SK-N-SH treated with all-trans-retinoic acid at 6 μM for 48 hours (cell line): ENCODE data around the gene SLC25A20.

Experiments used
- ATAC-seq: fragments of 200-7000 bp; cut with Tn5 transposase; 3 replicates; pipeline ENCODE4 v1.9.1; 2020; ENCODE audit warnings: mild to moderate bottlenecking, moderate library complexity
- ARNTL ChIP-seq: fragments of 450-650 bp; formaldehyde crosslinking; IDR thresholded peaks from 2 replicates; pipeline ENCODE4 v1.5.0; 2020; ENCODE audit warnings: low read depth, mild to moderate bottlenecking, moderate library complexity, borderline replicate concordance
- CREB5 ChIP-seq: fragments of 250-450 bp; sonication (Bioruptor Pico); IDR thresholded peaks from 2 replicates; pipeline ENCODE4 v1.5.1; 2020; ENCODE audit warnings: low read depth, mild to moderate bottlenecking, moderate library complexity
- CSDC2 ChIP-seq: fragments of 250-450 bp; sonication (Bioruptor Pico); IDR thresholded peaks from 2 replicates; pipeline ENCODE4 v1.5.0; 2020; ENCODE audit warnings: mild to moderate bottlenecking, moderate library complexity
- CSRNP3 ChIP-seq: fragments of 250-450 bp; sonication (Bioruptor Pico); IDR thresholded peaks from 2 replicates; pipeline ENCODE4 v1.5.1; 2021; ENCODE audit warnings: mild to moderate bottlenecking, moderate library complexity
- ESRRG ChIP-seq: fragments of 250-450 bp; sonication (Bioruptor Pico); IDR thresholded peaks from 2 replicates; pipeline ENCODE4 v1.6.1; 2021; ENCODE audit warnings: mild to moderate bottlenecking
- GLIS3 ChIP-seq: fragments of 250-450 bp; sonication (Bioruptor Pico); IDR thresholded peaks from 2 replicates; pipeline ENCODE4 v1.5.0; 2020; ENCODE audit warnings: mild to moderate bottlenecking, moderate library complexity
- PATZ1 ChIP-seq: fragments of 250-450 bp; sonication (Bioruptor Pico); IDR thresholded peaks from 2 replicates; pipeline ENCODE4 v1.8.0; 2020; ENCODE audit warnings: mild to moderate bottlenecking, moderate library complexity, borderline replicate concordance
- POU6F1 ChIP-seq: fragments of 250-450 bp; sonication (Bioruptor Pico); IDR thresholded peaks from 2 replicates; pipeline ENCODE4 v1.8.0; 2021; ENCODE audit warnings: low read depth, mild to moderate bottlenecking, moderate library complexity, borderline replicate concordance
- PPARA ChIP-seq: fragments of 250-450 bp; sonication (Bioruptor Pico); IDR thresholded peaks from 2 replicates; pipeline ENCODE4 v1.5.0; 2020; ENCODE audit warnings: mild to moderate bottlenecking, borderline replicate concordance
- RARB ChIP-seq: fragments of 250-450 bp; sonication (Bioruptor Pico); IDR thresholded peaks from 2 replicates; pipeline ENCODE4 v1.8.0; 2021; ENCODE audit warnings: mild to moderate bottlenecking, moderate library complexity
- TCF4 ChIP-seq: fragments of 250-450 bp; sonication (Bioruptor Pico); IDR thresholded peaks from 2 replicates; pipeline ENCODE4 v1.8.0; 2021; ENCODE audit warnings: mild to moderate bottlenecking, moderate library complexity, borderline replicate concordance
- TOX ChIP-seq: fragments of 250-450 bp; sonication (Bioruptor Pico); IDR thresholded peaks from 2 replicates; pipeline ENCODE4 v1.8.0; 2021; ENCODE audit warnings: mild to moderate bottlenecking, moderate library complexity, borderline replicate concordance
- TSHZ2 ChIP-seq: fragments of 250-450 bp; sonication (Bioruptor Pico); IDR thresholded peaks from 2 replicates; pipeline ENCODE4 v1.5.0; 2020; ENCODE audit warnings: mild to moderate bottlenecking, moderate library complexity
- ZC3H10 ChIP-seq: fragments of 250-450 bp; sonication (Bioruptor Pico); IDR thresholded peaks from 2 replicates; pipeline ENCODE4 v1.5.1; 2021; ENCODE audit warnings: mild to moderate bottlenecking, moderate library complexity
- ZFP3 ChIP-seq: fragments of 250-450 bp; sonication (Bioruptor Pico); IDR thresholded peaks from 2 replicates; pipeline ENCODE4 v1.5.0; 2020; ENCODE audit warnings: mild to moderate bottlenecking, moderate library complexity
- ZFP30 ChIP-seq: fragments of 450-650 bp; formaldehyde crosslinking; IDR thresholded peaks from 2 replicates; pipeline ENCODE4 v1.5.0; 2022; ENCODE audit warnings: mild to moderate bottlenecking, moderate library complexity
- ZNF565 ChIP-seq: fragments of 450-650 bp; formaldehyde crosslinking; conservative IDR thresholded peaks from 2 replicates; pipeline ENCODE4 v1.5.0; 2020; ENCODE audit warnings: low read depth, mild to moderate bottlenecking, moderate library complexity
- ZNF70 ChIP-seq: fragments of 450-650 bp; formaldehyde crosslinking; IDR thresholded peaks from 2 replicates; pipeline ENCODE4 v1.5.0; 2020; ENCODE audit warnings: mild to moderate bottlenecking, moderate library complexity
- ZNF8 ChIP-seq: fragments of 450-650 bp; formaldehyde crosslinking; IDR thresholded peaks from 2 replicates; pipeline ENCODE4 v1.5.0; 2020; ENCODE audit warnings: mild to moderate bottlenecking, moderate library complexity

SLC25A20 gene

GRCh38 chr3:48896936-48897335, 1.7 kb downstream of the SLC25A20 start:
- ATAC-seq = no peak
- TF ChIP-seq TSHZ2 (CRISPR knock-in tag) (no peak), ESRRG (CRISPR knock-in tag) (no peak), PATZ1 (CRISPR knock-in tag) (no peak), ZNF70 (CRISPR knock-in tag) (no peak), CREB5 (no peak), CSRNP3 (no peak), ARNTL (CRISPR knock-in tag) (no peak), ZFP3 (CRISPR knock-in tag) (no peak), GLIS3 (CRISPR knock-in tag) (no peak), ZNF8 (CRISPR knock-in tag) (no peak), TOX (CRISPR knock-in tag) (no peak), POU6F1 (no peak), ZNF565 (no peak), RARB (CRISPR knock-in tag) (no peak), TCF4 (CRISPR knock-in tag) (no peak), PPARA (CRISPR knock-in tag) (no peak)

GRCh38 chr3:48894516-48894915, 4.2 kb downstream of the SLC25A20 start:
- no peak for TF ChIP-seq ZFP3 (CRISPR knock-in tag)
- no peak for ATAC-seq

GRCh38 chr3:48891606-48892005, 7.1 kb downstream of the SLC25A20 start:
- TF ChIP-seq ZFP30 (CRISPR knock-in tag) (no peak), POU6F1 (no peak), GLIS3 (CRISPR knock-in tag) (no peak)
- ATAC-seq = no peak

- no peak for ATAC-seq
- no peak for TF ChIP-seq PATZ1 (CRISPR knock-in tag)
- no peak for TF ChIP-seq PPARA (CRISPR knock-in tag)
- TF ChIP-seq POU6F1 = no peak
- TF ChIP-seq CSDC2 (CRISPR knock-in tag) = no peak
- no peak for TF ChIP-seq ZFP30 (CRISPR knock-in tag)
- no peak for TF ChIP-seq ZC3H10
- no peak for TF ChIP-seq CSRNP3
Observed at GRCh38 chr3:48885753-48886152, 12.9 kb downstream of the SLC25A20 start.
